PC-3 (cell line): ENCODE measurements around the gene FNDC10. TPM values are rescaled to one million over a fixed set of nuclear protein-coding genes. Genes with fewer than 3 reads are reported as not detected.

Source experiments
- ATAC-seq: fragments of 200-7000 bp; cut with Tn5 transposase; 2 replicates; pipeline ENCODE4 v1.9.1; 2020; ENCODE audit warnings: mild to moderate bottlenecking, moderate library complexity
- BruUV-seq: library from RNA; stranded (reverse); fragments of 400-500 nt; replicated peaks from 2 replicates; lab custom pipeline; 2021; lab: Mats Ljungman, UMichigan
- CTCF ChIA-PET: fragments of 300-600 bp; sonication (Branson Sonifier 250); formaldehyde crosslinking; loops from one replicate; lab custom pipeline; 2022; ENCODE audit warnings: antibody characterized with exemption; lab: Charles Lee
- POLR2A ChIA-PET: fragments of 300-600 bp; sonication (Branson Sonifier 250); formaldehyde crosslinking; loops from one replicate; lab custom pipeline; 2022; ENCODE audit warnings: antibody characterized with exemption; ENCODE audit not compliant: unreplicated experiment; lab: Charles Lee
- DNase-seq: peaks from one replicate; pipeline ENCODE4 v3.0.0-alpha.2; 2015
- H2AFZ ChIP-seq: fragments of 300-600 bp; sonication (generic); 2 replicates; pipeline ENCODE4 v1.6.0; 2016; ENCODE audit warnings: antibody characterized with exemption, low read length
- H3F3A ChIP-seq: fragments of 300-600 bp; sonication (generic); one replicate; pipeline ENCODE4 v1.6.0; 2017; ENCODE audit warnings: antibody characterized with exemption, low read length, control low read depth, mild to moderate bottlenecking; ENCODE audit not compliant: unreplicated experiment
- H3K27ac ChIP-seq: fragments of 300-600 bp; sonication (generic); 2 replicates; pipeline ENCODE4 v1.5.1; 2016; ENCODE audit warnings: mild to moderate bottlenecking, low read length
- H3K27me3 ChIP-seq: fragments of 300-600 bp; sonication (generic); 2 replicates; pipeline ENCODE4 v1.6.1; 2016; ENCODE audit warnings: low read length, mixed read lengths
- H3K36me3 ChIP-seq: fragments of 300-600 bp; sonication (generic); 2 replicates; pipeline ENCODE4 v1.6.1; 2016; ENCODE audit warnings: low read depth, mixed run types, low read length, mixed read lengths
- H3K4me1 ChIP-seq: fragments of 300-600 bp; sonication (generic); 2 replicates; pipeline ENCODE4 v1.5.1; 2016; ENCODE audit warnings: low read length; ENCODE audit not compliant: insufficient read depth
- H3K4me2 ChIP-seq: fragments of 300-600 bp; sonication (generic); 2 replicates; pipeline ENCODE4 v1.6.0; 2016; ENCODE audit warnings: low read length
- H3K4me3 ChIP-seq: fragments of 300-600 bp; sonication (generic); 2 replicates; pipeline ENCODE4 v1.5.1; 2016; ENCODE audit warnings: mild to moderate bottlenecking, low read length, mixed read lengths
- H3K79me2 ChIP-seq: fragments of 300-600 bp; sonication (generic); 2 replicates; pipeline ENCODE4 v1.6.1; 2017; ENCODE audit warnings: low read length, mixed read lengths
- H3K9ac ChIP-seq: fragments of 300-600 bp; sonication (generic); 2 replicates; pipeline ENCODE4 v1.6.0; 2016; ENCODE audit warnings: mild to moderate bottlenecking, low read length
- H3K9me2 ChIP-seq: fragments of 300-600 bp; sonication (generic); replicated peaks from 2 replicates; pipeline ENCODE4 v1.6.1; 2016; ENCODE audit warnings: mixed run types, low read length, mixed read lengths
- H3K9me3 ChIP-seq: fragments of 300-600 bp; sonication (generic); 2 replicates; pipeline ENCODE4 v1.6.1; 2016; ENCODE audit warnings: low read length, mixed read lengths
- H4K20me1 ChIP-seq: fragments of 300-600 bp; sonication (generic); 2 replicates; pipeline ENCODE4 v1.6.1; 2016; ENCODE audit warnings: low read length, mixed read lengths
- EZH2 ChIP-seq: fragments of 300-600 bp; sonication (generic); IDR thresholded peaks from one replicate; pipeline ENCODE4 v1.6.1; 2017; ENCODE audit warnings: antibody characterized with exemption, mild to moderate bottlenecking, low read length; ENCODE audit not compliant: unreplicated experiment
- EZH2phosphoT487 ChIP-seq: fragments of 300-600 bp; sonication (generic); IDR thresholded peaks from 2 replicates; pipeline ENCODE4 v1.6.1; 2018; ENCODE audit warnings: mild to moderate bottlenecking, antibody characterized with exemption, low read length, borderline replicate concordance
- intact Hi-C: fragments of 100-400 bp; cut with micrococcal nuclease; formaldehyde crosslinking; loops from 2 replicates; pipeline ENCODE4 v1.9.0; 2023
- total RNA-seq: library from RNA; depleted of rRNA; stranded (reverse); fragments of >200 nt; gene quantifications from 2 replicates; pipeline ENCODE4 v1.2.3, GENCODE V29; 2014
- TF ChIP-seq, protein P1 (sequence below): fragments of 300-600 bp; sonication (generic); conservative IDR thresholded peaks from 2 replicates; pipeline ENCODE4 v1.5.1; 2017; ENCODE audit warnings: antibody characterized with exemption, low read depth, mild to moderate bottlenecking, low read length

FNDC10 gene
- total RNA-seq, 1 experiment from 2014 or later = 8.8 TPM

DNA sequence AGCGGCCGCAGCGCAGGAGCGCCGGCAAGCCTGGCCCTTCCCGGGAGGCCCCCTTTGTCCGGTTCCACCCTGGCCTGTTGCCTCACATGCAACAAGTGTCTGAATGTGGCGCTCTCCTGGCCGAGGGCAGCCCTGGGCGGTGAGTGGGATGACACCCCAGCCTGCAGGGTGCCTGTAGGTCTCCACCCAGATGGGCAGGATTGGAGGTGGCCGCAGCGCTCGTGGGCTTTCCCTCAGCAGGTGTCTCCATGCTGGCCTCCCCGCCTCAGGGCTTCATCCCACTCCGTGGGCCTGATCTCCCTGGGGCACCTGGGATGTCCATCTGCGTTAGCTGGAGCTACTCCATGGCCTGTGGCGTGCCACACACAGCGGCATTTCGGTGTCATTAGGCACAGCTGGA lies 16.9 kb upstream of the FNDC10 start:
- Histone ChIP-seq H3K4me1 (peaks cover 28% of the 10 kb centered on the region), H3F3A (peaks cover 4% of the 10 kb centered on the region), H3K4me3 (peak overlapping the region; percentile 94), H2AFZ (peak overlapping the region; percentile 21), H3K4me2 (peak overlapping the region; percentile 84), H3K9ac (peak overlapping the region; percentile 98), H4K20me1 (peaks cover 16% of the 10 kb centered on the region; the same call in 1 of the 2 replicates), H3K27me3 (no peaks in the 10 kb centered on the region), H3K36me3 (no peaks in the 10 kb centered on the region; the same call in 1 of the 2 replicates), H3K9me3 (no peaks in the 10 kb centered on the region), H3K9me2 (no peaks in the 10 kb centered on the region), H3K79me2 (peaks cover 39% of the 10 kb centered on the region), H3K27ac (no peak overlapping the region)
- CTCF ChIA-PET = interaction anchor here (0.6 kb wide), 1 partner anchor 41 kb away, joined by 3 read pairs; no protein-coding TSS in a partner anchor
- TF ChIP-seq, protein P1, sequence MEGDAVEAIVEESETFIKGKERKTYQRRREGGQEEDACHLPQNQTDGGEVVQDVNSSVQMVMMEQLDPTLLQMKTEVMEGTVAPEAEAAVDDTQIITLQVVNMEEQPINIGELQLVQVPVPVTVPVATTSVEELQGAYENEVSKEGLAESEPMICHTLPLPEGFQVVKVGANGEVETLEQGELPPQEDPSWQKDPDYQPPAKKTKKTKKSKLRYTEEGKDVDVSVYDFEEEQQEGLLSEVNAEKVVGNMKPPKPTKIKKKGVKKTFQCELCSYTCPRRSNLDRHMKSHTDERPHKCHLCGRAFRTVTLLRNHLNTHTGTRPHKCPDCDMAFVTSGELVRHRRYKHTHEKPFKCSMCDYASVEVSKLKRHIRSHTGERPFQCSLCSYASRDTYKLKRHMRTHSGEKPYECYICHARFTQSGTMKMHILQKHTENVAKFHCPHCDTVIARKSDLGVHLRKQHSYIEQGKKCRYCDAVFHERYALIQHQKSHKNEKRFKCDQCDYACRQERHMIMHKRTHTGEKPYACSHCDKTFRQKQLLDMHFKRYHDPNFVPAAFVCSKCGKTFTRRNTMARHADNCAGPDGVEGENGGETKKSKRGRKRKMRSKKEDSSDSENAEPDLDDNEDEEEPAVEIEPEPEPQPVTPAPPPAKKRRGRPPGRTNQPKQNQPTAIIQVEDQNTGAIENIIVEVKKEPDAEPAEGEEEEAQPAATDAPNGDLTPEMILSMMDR = no peak
- TF ChIP-seq EZH2 (no peak), EZH2phosphoT487 (no peak)
- POLR2A ChIA-PET = no interaction called here
- no peak for DNase-seq
- no peak for ATAC-seq
- no TSS peak for BruUV-seq
- intact Hi-C loops = loop anchor here (10.0 kb wide), 1 partner anchor 552 kb away; no protein-coding TSS in a partner anchor

DNA sequence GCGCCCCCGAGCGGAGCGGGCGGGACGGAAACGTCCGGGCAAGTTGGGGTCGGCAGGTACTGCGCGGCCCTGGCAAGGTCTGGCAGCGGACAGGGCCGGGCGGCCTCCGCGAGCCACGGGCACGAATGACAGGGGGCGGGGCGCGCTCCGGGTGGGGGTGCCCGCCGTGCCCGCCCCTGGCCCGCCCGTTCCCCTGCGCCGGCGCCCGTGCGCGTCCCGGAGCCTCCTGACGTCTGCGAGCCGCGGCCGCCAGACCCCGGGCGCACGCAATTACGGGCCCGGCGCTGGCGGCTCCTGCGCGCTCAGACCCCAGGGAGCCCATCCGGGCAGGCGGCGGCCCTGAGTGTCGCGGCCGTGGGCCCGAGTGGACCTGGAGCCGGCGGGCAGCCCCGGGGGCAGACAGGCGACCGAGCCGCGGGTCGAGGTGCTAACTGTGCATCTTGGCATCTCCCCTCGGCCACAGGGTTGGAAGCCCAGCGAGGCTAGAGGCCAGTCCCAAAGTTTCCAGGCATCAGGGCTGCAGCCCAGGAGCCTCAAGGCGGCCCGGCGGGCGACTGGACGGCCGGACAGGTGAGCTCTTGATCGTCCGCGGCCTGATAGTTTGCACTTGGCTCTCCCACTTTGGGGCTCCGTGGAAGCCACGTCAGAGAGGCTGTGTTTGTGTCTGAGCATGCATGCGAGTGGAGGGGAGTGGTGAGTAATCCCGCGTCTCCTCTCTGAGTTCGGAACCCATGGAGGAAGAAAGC lies 16.3 kb upstream of the FNDC10 start:
- CTCF ChIA-PET = interaction anchor here (0.6 kb wide), 1 partner anchor 40 kb away, joined by 3 read pairs; no protein-coding TSS in a partner anchor
- Histone ChIP-seq H3K79me2 (peaks cover 39% of the 10 kb centered on the region), H3K4me1 (peaks cover 28% of the 10 kb centered on the region), H2AFZ (peak overlapping the region; percentile 21), H3K4me3 (peak overlapping the region; percentile 94), H3K9ac (peak overlapping the region; percentile 98), H3K27ac (peak overlapping the region; percentile 97; the same call in 1 of the 2 replicates), H3K9me3 (no peaks in the 10 kb centered on the region), H3K36me3 (no peaks in the 10 kb centered on the region; the same call in 1 of the 2 replicates), H3K9me2 (no peaks in the 10 kb centered on the region), H3K4me2 (peak overlapping the region; percentile 84), H3K27me3 (no peaks in the 10 kb centered on the region), H4K20me1 (peaks cover 16% of the 10 kb centered on the region; the same call in 1 of the 2 replicates), H3F3A (peaks cover 4% of the 10 kb centered on the region)
- no peak for TF ChIP-seq EZH2phosphoT487
- TF ChIP-seq EZH2 = no peak
- TF ChIP-seq, protein P1 = no peak
- ATAC-seq (peak; percentile 44), DNase-seq (peak; percentile 60)
- BruUV-seq = no TSS peak
- POLR2A ChIA-PET = interaction anchor here (0.5 kb wide), 1 partner anchor 227 kb away, joined by 4 read pairs; no protein-coding TSS in a partner anchor
- intact Hi-C loops = loop anchor here (10.0 kb wide), 1 partner anchor 551 kb away; no protein-coding TSS in a partner anchor
